ENCODE results near the gene GCC2. TPM values are rescaled to one million over a fixed set of nuclear protein-coding genes. Genes with fewer than 3 reads are reported as not detected.

GCC2 gene
- total and polyA plus RNA-seq, 9 of the 15 experiments (the other 6 are each of a cell fraction or from before 2014, with no cell fraction given), result 11.4 to 35.7 (median 19.9) TPM

DNA sequence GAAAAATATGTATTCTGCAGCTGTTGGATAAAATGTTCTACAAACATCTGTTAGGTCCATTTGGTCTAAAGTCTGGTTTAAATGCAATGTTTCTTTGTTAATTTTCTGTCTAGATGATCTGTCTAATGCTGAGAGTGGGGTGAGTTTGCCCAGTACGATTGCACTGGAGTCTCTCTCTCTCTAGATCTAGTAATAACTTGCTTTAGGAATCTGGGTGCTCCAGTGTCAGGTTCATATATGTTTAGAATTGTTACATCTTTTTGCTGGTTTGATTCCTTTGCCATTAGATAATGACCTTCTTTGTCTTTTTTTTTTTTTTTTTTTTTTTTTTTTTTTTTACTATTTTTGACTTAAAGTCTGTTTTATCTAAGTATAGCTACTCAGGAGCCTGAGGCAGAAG lies 10.4 kb downstream of the GCC2 start:
- intact Hi-C loops (cut with micrococcal nuclease), result no loop called here
- Histone ChIP-seq H3K9me3 (replicated peaks; ENCODE audit: control insufficient read depth, insufficient read depth, low read depth, low read length) (peaks cover 13% of the 10 kb centered on the region; the same call in 1 of the 2 replicates), H3K4me2 (ENCODE audit: insufficient read depth, low read length) (no peak overlapping the region), H3K36me3 (ENCODE audit: control insufficient read depth, insufficient read depth, low read length) (peaks cover 65% of the 10 kb centered on the region; the same call in 2 of the 3 replicates), H3K27ac (ENCODE audit: extremely low read depth, low read depth, low read length) (no peak overlapping the region), H3K4me1 (replicated peaks in 1 of 2; ENCODE audit: control insufficient read depth in 2 of 2, insufficient read depth in 2 of 2, low read length in 2 of 2) (no peaks in the 10 kb centered on the region; a peak in 1 of 5 replicates), H3K9me1 (ENCODE audit: control insufficient read depth, insufficient read depth, low read length) (no peaks in the 10 kb centered on the region), H3K9ac (ENCODE audit: insufficient read depth in 1 of 2, low read depth in 2 of 2, low read length in 2 of 2) (no peak overlapping the region), H3K4me3 (no peak overlapping the region), H3K27me3 (ENCODE audit: control insufficient read depth in 2 of 2, insufficient read depth in 2 of 2, low read length in 2 of 2) (no peaks in the 10 kb centered on the region), H2AFZ (ENCODE audit: low read depth, low read length) (no peak overlapping the region), H4K20me1 (replicated peaks; ENCODE audit: control insufficient read depth, insufficient read depth, low read length) (no peaks in the 10 kb centered on the region), H3K79me2 (ENCODE audit: control insufficient read depth, insufficient read depth, low read length) (peaks cover 11% of the 10 kb centered on the region; the same call in 1 of the 3 replicates)
- in situ Hi-C loops (cut with MboI), result no loop called here
- ChIA-PET CTCF (ENCODE audit: low intra/inter-chr PET ratio) (no interaction called here), POLR2A (no interaction called here)
- no peak for ATAC-seq
- TF ChIP-seq NR2F6 (CRISPR knock-in tag; IDR thresholded peaks at IDR 0.05) (no peak), HMG20B (CRISPR knock-in tag; IDR thresholded peaks at IDR 0.05) (no peak), MEF2A (IDR thresholded peaks at IDR 0.05; ENCODE audit: control insufficient read depth, low read depth, low read length) (no peak), CUX1 (CRISPR knock-in tag; IDR thresholded peaks at IDR 0.05) (no peak), EHMT2 (IDR thresholded peaks at IDR 0.05) (no peak), TFE3 (CRISPR knock-in tag; IDR thresholded peaks at IDR 0.05) (no peak)
- TF ChIP-seq, protein P1, sequence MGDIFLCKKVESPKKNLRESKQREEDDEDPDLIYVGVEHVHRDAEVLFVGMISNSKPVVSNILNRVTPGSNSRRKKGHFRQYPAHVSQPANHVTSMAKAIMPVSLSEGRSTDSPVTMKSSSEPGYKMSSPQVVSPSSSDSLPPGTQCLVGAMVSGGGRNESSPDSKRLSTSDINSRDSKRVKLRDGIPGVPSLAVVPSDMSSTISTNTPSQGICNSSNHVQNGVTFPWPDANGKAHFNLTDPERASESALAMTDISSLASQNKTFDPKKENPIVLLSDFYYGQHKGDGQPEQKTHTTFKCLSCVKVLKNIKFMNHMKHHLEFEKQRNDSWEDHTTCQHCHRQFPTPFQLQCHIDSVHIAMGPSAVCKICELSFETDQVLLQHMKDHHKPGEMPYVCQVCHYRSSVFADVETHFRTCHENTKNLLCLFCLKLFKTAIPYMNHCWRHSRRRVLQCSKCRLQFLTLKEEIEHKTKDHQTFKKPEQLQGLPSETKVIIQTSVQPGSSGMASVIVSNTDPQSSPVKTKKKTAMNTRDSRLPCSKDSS (IDR thresholded peaks at IDR 0.05; ENCODE audit: low read depth, partially characterized antibody), result no peak
- TF ChIP-seq, protein P2, sequence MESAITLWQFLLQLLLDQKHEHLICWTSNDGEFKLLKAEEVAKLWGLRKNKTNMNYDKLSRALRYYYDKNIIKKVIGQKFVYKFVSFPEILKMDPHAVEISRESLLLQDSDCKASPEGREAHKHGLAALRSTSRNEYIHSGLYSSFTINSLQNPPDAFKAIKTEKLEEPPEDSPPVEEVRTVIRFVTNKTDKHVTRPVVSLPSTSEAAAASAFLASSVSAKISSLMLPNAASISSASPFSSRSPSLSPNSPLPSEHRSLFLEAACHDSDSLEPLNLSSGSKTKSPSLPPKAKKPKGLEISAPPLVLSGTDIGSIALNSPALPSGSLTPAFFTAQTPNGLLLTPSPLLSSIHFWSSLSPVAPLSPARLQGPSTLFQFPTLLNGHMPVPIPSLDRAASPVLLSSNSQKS (CRISPR knock-in tag; IDR thresholded peaks at IDR 0.05), result no peak
- WGBS (ENCODE audit: insufficient coverage, low coverage, missing lambda C conversion rate), result 81% methylated on average over 1 of the region's 1 CpG
- no peak for DNase-seq (ENCODE audit: extremely low read depth in 1 of 4, low spot score in 3 of 4)
- BruUV-seq (replicated peaks), result no TSS peak
- FAIRE-seq, result no peak
